ENCODE measurements around the gene CAST.

GRCh38 chr5:96660971-96661854 is 963 bp upstream of the CAST start:
- TF ChIP-seq, protein P1, sequence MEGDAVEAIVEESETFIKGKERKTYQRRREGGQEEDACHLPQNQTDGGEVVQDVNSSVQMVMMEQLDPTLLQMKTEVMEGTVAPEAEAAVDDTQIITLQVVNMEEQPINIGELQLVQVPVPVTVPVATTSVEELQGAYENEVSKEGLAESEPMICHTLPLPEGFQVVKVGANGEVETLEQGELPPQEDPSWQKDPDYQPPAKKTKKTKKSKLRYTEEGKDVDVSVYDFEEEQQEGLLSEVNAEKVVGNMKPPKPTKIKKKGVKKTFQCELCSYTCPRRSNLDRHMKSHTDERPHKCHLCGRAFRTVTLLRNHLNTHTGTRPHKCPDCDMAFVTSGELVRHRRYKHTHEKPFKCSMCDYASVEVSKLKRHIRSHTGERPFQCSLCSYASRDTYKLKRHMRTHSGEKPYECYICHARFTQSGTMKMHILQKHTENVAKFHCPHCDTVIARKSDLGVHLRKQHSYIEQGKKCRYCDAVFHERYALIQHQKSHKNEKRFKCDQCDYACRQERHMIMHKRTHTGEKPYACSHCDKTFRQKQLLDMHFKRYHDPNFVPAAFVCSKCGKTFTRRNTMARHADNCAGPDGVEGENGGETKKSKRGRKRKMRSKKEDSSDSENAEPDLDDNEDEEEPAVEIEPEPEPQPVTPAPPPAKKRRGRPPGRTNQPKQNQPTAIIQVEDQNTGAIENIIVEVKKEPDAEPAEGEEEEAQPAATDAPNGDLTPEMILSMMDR (IDR thresholded peaks at IDR 0.05; ENCODE audit: insufficient read depth, low read depth, low read length): no peak
- no peak for TF ChIP-seq EZH2 (IDR thresholded peaks at IDR 0.05; ENCODE audit: insufficient read depth, low read length)

All from astrocyte (in vitro differentiated cells and primary cell).